ENCODE measurements around the gene CARD9.

CARD9 gene

GRCh38 chr9:136343884-136344269 is 29.6 kb downstream of the CARD9 start:
- no peak for DNase-seq (ENCODE audit: low read depth in 1 of 2, low spot score in 1 of 2)
- no peak for TF ChIP-seq JUND (IDR thresholded peaks at IDR 0.05; ENCODE audit: low read depth)
- in situ Hi-C loops (cut with HindIII; ENCODE audit: low pct_unique_long_range_greater_than_20kb, low sequenced_read_pairs), result no loop called here

DNA sequence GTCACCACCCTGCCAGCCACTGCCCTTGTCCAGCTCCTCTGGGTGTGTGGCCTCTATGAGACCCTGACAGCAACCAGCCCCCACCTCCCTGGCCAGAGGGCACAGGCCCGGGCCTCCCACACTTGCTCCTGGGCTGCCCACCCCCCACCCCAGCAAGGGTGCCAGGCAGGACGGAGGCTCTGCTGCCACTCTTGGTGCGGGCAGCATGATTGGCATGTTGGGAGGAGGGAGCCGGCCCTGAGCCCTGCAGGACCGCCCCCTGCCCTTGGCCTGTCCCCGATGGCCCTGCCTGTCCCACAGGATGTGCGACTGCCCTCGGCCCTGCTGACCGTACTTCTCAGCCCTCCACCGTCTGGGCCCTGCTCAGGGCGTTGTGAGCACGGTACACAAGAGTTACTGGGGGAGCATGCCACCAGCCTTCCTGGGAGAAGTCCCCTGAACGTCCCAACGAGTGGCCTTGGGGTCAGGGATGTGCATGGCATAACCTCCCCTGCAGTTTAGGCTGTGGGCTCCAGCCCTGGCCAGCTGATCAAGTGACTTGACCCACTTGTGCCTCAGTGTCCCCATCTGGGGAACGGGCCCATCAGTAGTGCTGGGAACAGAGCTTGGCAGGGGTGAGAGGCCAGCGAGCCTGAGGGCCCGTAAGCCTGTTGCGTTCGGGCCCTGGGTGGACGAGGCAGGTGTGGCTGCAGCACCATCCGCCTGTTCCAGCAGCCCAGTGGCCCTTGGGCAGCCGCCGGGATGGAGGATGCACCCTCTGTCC is 30.2 kb downstream of the CARD9 start:
- in situ Hi-C loops (cut with HindIII; ENCODE audit: low pct_unique_long_range_greater_than_20kb, low sequenced_read_pairs), result no loop called here
- TF ChIP-seq JUND (IDR thresholded peaks at IDR 0.05; ENCODE audit: low read depth), result no peak
- no peak for DNase-seq (ENCODE audit: low read depth in 1 of 2, low spot score in 1 of 2)

GRCh38 chr9:136342181-136343120 is 31.0 kb downstream of the CARD9 start:
- peak in 1 of 2 experiments; percentile 41 for DNase-seq (ENCODE audit: low read depth in 1 of 2, low spot score in 1 of 2)
- no peak for TF ChIP-seq JUND (IDR thresholded peaks at IDR 0.05; ENCODE audit: low read depth)
- in situ Hi-C loops (cut with HindIII; ENCODE audit: low pct_unique_long_range_greater_than_20kb, low sequenced_read_pairs), result no loop called here

DNA sequence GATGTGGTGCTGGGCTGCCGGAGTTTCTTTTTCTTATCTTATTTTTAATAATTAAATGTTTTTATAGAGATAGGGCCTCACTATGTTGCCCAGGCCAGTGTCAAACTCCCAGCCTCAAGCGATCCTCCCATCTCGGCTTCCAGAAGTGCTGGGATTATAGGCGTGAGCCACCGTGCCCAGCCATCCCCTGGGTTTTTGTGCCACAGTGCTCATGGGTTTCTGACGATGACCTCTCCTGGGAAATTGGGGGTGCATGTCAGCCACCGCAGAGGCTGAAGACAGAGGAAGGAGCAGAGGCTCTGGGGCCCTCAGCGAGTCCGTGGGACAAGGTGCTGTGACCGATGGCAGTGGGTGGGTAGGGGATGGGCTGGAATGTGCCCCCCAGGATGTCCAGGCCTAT is 31.7 kb downstream of the CARD9 start:
- no peak for TF ChIP-seq JUND (IDR thresholded peaks at IDR 0.05; ENCODE audit: low read depth)
- in situ Hi-C loops (cut with HindIII; ENCODE audit: low pct_unique_long_range_greater_than_20kb, low sequenced_read_pairs), result no loop called here
- no peak for DNase-seq (ENCODE audit: low read depth in 1 of 2, low spot score in 1 of 2)

DNA sequence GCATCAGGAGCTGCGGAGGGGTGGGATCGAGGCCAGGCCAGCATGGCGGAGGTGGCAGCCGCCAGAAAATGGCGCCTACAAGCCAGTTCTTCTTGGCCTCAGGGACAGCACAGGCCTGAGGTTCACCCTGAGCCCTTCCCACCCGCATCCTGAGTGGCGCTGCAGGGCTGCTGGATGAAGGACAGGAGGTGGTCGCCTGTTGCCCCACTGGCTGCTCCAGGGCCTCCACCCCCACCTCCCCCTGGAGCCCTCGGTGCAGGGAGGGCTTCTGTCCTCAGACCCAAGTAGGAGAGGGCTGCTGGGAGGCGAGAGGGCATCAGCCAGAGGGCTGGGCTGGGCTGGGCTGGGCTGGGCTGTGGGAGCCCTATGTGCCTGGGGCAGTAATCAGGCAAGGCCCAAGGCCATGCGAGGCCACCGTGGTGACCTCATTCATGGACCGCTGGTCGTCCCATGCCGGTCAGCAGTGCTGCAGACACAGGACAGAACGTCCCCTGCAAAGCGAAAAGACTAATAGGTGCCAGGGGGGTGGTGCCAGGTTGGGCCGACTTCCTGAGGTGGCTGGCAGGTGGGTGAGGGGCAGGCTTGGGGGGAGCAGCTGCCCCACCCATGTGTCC is 32.3 kb downstream of the CARD9 start:
- in situ Hi-C loops (cut with HindIII; ENCODE audit: low pct_unique_long_range_greater_than_20kb, low sequenced_read_pairs), result no loop called here
- TF ChIP-seq JUND (IDR thresholded peaks at IDR 0.05; ENCODE audit: low read depth), result no peak
- DNase-seq (ENCODE audit: low read depth in 1 of 2, low spot score in 1 of 2), result no peak

- in situ Hi-C loops (cut with HindIII; ENCODE audit: low pct_unique_long_range_greater_than_20kb, low sequenced_read_pairs), result no loop called here
- no peak for TF ChIP-seq JUND (IDR thresholded peaks at IDR 0.05; ENCODE audit: low read depth)
- DNase-seq (ENCODE audit: low read depth in 1 of 2, low spot score in 1 of 2), result no peak
Measured at GRCh38 chr9:136340356-136341041, 33.0 kb downstream of the CARD9 start.

- TF ChIP-seq JUND (IDR thresholded peaks at IDR 0.05; ENCODE audit: low read depth), result no peak
- DNase-seq (ENCODE audit: low read depth in 1 of 2, low spot score in 1 of 2), result no peak
- in situ Hi-C loops (cut with HindIII; ENCODE audit: low pct_unique_long_range_greater_than_20kb, low sequenced_read_pairs), result no loop called here
Measured at GRCh38 chr9:136339958-136340310, 33.5 kb downstream of the CARD9 start.

DNA sequence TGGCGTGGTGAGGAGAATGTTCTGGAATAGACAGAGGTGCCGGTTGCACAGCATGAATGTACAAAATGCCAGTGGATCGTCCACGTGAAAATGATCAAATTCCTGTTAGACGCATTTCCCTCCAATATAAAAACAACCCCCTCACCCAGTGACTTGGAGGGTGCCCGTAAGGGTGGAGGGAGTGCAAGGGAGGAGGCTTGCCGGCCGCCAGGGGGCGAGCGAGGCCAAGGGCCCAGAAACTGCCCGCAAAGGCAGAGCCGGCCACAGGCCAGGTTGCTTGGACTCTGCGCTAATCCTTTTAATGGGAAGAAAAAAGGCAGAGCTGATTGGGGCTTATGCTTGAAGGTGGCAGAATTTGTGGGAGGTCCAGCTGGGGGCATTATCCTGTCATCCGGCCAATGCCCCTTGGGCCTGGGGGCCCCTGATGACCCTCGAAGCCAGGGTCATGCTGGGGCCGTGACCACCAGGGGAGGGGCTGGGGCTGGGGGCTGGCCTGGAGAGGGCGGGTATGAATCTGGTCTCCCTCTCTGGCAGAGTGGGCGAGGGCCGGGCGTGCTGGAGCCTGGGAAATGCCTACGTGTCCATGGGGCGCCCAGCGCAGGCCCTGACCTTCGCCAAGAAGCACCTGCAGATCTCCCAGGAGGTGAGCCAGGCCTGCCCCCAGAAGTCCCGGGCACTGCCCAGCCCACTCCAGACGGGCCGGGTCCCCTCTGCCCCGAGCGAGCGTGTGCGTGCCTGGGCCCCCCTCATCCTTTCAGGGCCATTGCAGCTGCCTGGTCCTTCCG is 34.1 kb downstream of the CARD9 start:
- DNase-seq (ENCODE audit: low read depth in 1 of 2, low spot score in 1 of 2), result peak; percentile 83 to 86

GRCh38 chr9:136338511-136338910 is 35.0 kb downstream of the CARD9 start:
- no peak for TF ChIP-seq JUND (IDR thresholded peaks at IDR 0.05; ENCODE audit: low read depth)
- no peak for DNase-seq (ENCODE audit: low read depth in 1 of 2, low spot score in 1 of 2)
- in situ Hi-C loops (cut with HindIII; ENCODE audit: low pct_unique_long_range_greater_than_20kb, low sequenced_read_pairs), result no loop called here

More for the DNA sequence above, 34.1 kb downstream of the CARD9 start:
- TF ChIP-seq JUND (IDR thresholded peaks at IDR 0.05; ENCODE audit: low read depth), result no peak
- in situ Hi-C loops (cut with HindIII; ENCODE audit: low pct_unique_long_range_greater_than_20kb, low sequenced_read_pairs), result no loop called here

- no peak for DNase-seq (ENCODE audit: low read depth in 1 of 2, low spot score in 1 of 2)
- TF ChIP-seq JUND (IDR thresholded peaks at IDR 0.05; ENCODE audit: low read depth), result no peak
- in situ Hi-C loops (cut with HindIII; ENCODE audit: low pct_unique_long_range_greater_than_20kb, low sequenced_read_pairs), result no loop called here
Measured at GRCh38 chr9:136337416-136338395, 35.8 kb downstream of the CARD9 start.

DNA sequence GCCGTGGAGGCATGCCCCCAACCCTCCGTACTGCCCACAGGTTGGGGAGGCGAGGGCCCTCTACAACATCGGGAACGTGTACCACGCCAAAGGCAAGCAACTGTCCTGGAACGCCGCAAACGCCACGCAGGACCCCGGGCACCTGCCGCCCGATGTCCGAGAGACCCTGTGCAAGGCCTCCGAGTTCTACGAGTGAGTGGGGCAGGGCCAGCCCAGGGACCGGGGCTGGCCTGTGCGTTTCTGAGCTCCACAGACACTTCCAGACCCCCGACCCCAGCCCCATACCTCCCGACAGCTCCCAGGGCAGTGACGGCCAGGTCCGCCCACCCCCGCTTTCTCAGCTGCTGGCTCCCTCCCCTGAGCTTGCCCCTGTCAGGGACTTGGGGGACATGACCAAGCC is 36.6 kb downstream of the CARD9 start:
- no peak for DNase-seq (ENCODE audit: low read depth in 1 of 2, low spot score in 1 of 2)
- no peak for TF ChIP-seq JUND (IDR thresholded peaks at IDR 0.05; ENCODE audit: low read depth)
- in situ Hi-C loops (cut with HindIII; ENCODE audit: low pct_unique_long_range_greater_than_20kb, low sequenced_read_pairs), result no loop called here

Data from T47D (cell line).